GM12878 (cell line): ENCODE results near the gene EPB41L4B.

Source experiments
- JUND ChIP-seq: IDR thresholded peaks from 2 replicates; pipeline ENCODE4 v1.6.1; 2012; ENCODE audit warnings: low read depth, mild to moderate bottlenecking, low read length, improper control_type of control experiment, moderate library complexity
- MXI1 ChIP-seq: fragments of 150-350 bp; IDR thresholded peaks from 2 replicates; pipeline ENCODE4 v1.6.1; 2011; ENCODE audit warnings: low read depth, mild to moderate bottlenecking, inconsistent platforms, low read length, improper control_type of control experiment
- NFXL1 ChIP-seq: fragments of 450-650 bp; IDR thresholded peaks from 2 replicates; pipeline ENCODE4 v1.6.1; 2017; ENCODE audit warnings: antibody characterized with exemption, mild to moderate bottlenecking, borderline replicate concordance
- POLR2A ChIP-seq: IDR thresholded peaks from 2 replicates; pipeline ENCODE4 v1.6.1; 2011; ENCODE audit warnings: low read depth, mild to moderate bottlenecking, low read length
- TF ChIP-seq, protein P1 (sequence below): IDR thresholded peaks from 2 replicates; pipeline ENCODE4 v1.6.1; 2011; ENCODE audit warnings: borderline replicate concordance, low read depth, mild to moderate bottlenecking, moderate library complexity, mixed read lengths, low read length; ENCODE audit not compliant: insufficient read depth; ENCODE audit errors: extremely low read length
- TF ChIP-seq, protein P2 (sequence below), 3 experiments: IDR thresholded peaks in 2 of 3; conservative IDR thresholded peaks in 1 of 3; 2 replicates each; pipeline ENCODE4 v1.5.1; 2011; ENCODE audit warnings: low read depth in 3 of 3, low read length in 3 of 3, mild to moderate bottlenecking in 3 of 3, control low read depth in 2 of 3, moderate library complexity in 2 of 3, inconsistent platforms in 1 of 3, mixed read lengths in 1 of 3; ENCODE audit not compliant: control insufficient read depth in 2 of 3, insufficient read depth in 1 of 3; ENCODE audit errors: extremely low read depth in 1 of 3

DNA sequence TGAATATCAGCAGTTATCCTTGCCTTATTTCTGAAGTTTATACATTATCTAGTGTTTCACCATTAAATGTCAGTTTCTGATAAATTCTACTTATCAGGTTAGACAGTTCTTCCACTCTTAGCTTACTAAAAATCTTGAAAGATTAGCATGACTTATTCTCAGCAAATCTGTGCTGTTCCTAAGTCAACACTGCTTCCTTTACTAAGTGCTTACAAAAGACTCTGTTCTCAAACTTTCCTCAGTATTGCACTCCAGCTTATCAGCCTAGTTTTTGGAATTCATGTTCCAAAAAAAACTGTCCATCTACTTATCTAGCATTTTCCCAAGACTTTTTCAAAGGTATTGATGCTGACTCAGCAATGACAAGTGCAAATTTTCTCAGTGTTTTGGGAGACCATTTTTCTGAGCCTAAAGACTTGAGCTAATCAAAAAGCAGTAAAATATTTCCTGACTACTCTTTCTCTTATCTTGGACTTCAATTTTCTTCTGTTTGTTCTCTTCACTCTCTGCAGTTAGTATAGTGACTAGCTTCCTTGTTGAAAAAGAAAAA is 92.7 kb downstream of the EPB41L4B start:
- TF ChIP-seq, protein P1, sequence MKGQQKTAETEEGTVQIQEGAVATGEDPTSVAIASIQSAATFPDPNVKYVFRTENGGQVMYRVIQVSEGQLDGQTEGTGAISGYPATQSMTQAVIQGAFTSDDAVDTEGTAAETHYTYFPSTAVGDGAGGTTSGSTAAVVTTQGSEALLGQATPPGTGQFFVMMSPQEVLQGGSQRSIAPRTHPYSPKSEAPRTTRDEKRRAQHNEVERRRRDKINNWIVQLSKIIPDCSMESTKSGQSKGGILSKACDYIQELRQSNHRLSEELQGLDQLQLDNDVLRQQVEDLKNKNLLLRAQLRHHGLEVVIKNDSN = no peak
- TF ChIP-seq POLR2A = no peak
- no peak for TF ChIP-seq NFXL1
- TF ChIP-seq JUND = no peak
- TF ChIP-seq, protein P2, sequence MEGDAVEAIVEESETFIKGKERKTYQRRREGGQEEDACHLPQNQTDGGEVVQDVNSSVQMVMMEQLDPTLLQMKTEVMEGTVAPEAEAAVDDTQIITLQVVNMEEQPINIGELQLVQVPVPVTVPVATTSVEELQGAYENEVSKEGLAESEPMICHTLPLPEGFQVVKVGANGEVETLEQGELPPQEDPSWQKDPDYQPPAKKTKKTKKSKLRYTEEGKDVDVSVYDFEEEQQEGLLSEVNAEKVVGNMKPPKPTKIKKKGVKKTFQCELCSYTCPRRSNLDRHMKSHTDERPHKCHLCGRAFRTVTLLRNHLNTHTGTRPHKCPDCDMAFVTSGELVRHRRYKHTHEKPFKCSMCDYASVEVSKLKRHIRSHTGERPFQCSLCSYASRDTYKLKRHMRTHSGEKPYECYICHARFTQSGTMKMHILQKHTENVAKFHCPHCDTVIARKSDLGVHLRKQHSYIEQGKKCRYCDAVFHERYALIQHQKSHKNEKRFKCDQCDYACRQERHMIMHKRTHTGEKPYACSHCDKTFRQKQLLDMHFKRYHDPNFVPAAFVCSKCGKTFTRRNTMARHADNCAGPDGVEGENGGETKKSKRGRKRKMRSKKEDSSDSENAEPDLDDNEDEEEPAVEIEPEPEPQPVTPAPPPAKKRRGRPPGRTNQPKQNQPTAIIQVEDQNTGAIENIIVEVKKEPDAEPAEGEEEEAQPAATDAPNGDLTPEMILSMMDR (IDR thresholded peaks at IDR 0.05 in 2 of 3, conservative IDR thresholded peaks at IDR 0.05 in 1 of 3; ENCODE audit: control insufficient read depth in 2 of 3, extremely low read depth in 1 of 3, insufficient read depth in 1 of 3, low read depth in 3 of 3, low read length in 3 of 3) = no peak
- TF ChIP-seq MXI1 = no peak
